Retinal pigment epithelial cell (primary cell): Measurements from ENCODE around the gene OSBPL5.

Source experiments
- DNase-seq: peaks from one replicate; pipeline ENCODE4 v3.0.0-alpha.2; 2010; ENCODE audit warnings: low read depth
- H3K4me3 ChIP-seq: 2 replicates; pipeline ENCODE4 v1.5.1; 2011; ENCODE audit warnings: mild to moderate bottlenecking, low read length, control low read depth, moderate library complexity
- TF ChIP-seq, protein P1 (sequence below): conservative IDR thresholded peaks from 2 replicates; pipeline ENCODE4 v1.5.1; 2011; ENCODE audit warnings: low read depth, low read length, control low read depth, inconsistent platforms

Gene OSBPL5

DNA sequence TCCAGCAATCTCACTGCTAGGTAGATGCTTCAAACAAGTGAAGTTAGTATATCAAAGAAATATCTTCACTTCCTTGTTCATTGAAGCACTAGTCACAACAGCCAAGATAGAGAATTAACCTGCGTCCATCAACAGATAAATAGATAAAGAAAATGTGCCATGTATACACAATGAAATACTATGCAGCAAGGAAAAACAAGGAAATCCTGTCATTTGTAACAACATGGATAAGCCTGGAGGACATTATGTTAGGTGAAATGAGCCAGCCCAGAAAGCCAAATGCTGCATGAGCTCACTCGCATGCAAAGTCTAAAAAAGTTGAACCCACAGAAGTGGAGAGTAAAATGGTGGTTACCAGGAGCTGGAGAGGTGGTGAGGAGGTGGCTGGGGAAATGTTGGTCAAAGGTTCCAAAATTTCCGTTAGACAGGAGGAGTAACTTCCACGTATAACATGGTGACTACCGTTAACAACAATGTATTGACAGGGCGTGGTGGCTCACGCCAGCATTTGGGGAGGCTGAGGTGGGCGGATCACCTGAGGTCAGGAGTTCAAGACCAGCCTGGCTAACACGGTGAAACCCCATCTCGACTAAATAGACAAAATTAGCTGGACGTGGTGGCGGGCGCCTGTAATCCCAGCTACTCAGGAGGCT, 84.3 kb downstream of the OSBPL5 start:
- DNase-seq: no peak
- TF ChIP-seq, protein P1, sequence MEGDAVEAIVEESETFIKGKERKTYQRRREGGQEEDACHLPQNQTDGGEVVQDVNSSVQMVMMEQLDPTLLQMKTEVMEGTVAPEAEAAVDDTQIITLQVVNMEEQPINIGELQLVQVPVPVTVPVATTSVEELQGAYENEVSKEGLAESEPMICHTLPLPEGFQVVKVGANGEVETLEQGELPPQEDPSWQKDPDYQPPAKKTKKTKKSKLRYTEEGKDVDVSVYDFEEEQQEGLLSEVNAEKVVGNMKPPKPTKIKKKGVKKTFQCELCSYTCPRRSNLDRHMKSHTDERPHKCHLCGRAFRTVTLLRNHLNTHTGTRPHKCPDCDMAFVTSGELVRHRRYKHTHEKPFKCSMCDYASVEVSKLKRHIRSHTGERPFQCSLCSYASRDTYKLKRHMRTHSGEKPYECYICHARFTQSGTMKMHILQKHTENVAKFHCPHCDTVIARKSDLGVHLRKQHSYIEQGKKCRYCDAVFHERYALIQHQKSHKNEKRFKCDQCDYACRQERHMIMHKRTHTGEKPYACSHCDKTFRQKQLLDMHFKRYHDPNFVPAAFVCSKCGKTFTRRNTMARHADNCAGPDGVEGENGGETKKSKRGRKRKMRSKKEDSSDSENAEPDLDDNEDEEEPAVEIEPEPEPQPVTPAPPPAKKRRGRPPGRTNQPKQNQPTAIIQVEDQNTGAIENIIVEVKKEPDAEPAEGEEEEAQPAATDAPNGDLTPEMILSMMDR: no peak

DNA sequence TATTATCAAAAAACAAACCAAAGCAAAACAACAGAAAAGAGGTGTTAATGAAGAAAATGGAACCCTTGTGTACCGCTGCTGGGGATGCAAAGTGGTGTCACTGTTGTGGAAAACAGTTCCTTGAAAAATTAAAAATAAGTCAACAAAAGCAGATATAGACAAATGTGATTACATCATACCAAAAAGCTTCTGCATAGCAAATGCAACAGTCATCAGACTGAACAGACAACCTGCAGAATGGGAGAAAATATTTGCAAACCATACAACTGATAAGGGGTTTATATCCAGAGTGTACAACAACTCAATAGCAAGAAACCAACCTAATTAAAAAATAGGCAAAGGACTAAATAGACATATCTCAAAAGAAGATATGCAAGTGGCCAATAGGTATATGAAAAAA, 85.0 kb downstream of the OSBPL5 start:
- no peak overlapping the region for H3K4me3 ChIP-seq
- TF ChIP-seq, protein P1: no peak
- no peak for DNase-seq

More for the DNA sequence above, 84.3 kb downstream of the OSBPL5 start:
- H3K4me3 ChIP-seq: no peak overlapping the region

DNA sequence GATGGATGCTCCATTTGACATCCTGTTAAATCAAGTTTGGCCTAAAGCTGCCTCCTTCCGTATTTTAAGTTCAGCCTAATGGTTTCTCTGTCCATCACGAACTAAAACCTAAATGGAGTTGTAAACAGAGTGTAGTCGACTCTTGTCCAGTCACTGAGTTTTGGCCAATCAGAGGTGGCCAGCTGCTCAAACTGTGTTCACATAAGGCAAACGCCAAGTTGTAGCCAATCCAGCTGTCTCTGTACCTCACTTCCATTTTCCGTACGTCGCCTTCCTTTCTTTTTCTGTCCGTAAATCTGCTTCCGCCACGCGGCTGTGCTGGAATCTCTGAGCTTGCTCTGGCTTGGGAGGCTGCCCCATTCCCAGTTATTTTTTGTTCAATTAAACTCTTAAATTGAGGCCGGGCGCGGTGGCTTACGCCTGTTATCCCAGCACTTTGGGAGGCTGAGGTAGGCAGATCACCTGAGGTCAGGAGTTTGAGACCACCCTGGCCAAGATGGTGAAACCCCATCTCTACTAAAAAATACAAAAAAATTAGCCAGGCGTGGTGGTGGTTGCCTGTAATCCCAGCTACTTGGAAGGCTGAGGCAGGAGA, 87.2 kb downstream of the OSBPL5 start:
- DNase-seq: no peak
- no peak overlapping the region for H3K4me3 ChIP-seq
- TF ChIP-seq, protein P1: no peak

DNA sequence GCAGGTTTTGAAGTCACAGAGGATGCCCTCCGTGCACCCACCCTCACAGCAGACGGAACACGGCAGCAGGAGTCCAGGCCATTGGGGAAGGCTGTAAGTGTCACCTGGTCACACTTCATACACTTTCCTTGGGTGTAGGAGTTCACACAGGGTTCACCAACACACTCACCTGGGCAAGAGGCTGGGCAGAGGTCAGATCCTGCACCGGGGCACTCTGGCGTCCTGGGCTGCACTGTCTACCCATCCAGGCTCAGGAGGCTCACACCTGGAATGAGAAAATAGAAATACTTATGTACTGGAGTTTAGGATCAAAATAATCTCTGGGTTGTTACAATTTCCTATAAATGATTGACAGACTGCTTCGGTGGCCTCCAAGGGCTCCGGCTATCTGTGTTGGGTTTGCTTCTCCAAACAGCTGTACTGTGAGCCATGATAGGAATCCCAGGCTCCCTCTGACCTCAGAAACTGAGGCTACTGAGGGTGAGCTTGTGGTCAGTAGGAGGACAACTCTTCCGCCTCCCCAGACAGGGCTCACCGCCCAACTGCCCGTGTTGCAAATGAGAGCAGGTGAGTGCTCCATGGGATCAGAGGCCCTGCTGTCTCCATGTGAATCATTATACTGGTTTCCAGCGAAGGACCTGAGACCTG, 87.8 kb downstream of the OSBPL5 start:
- no peak for DNase-seq
- TF ChIP-seq, protein P1: no peak
- no peak overlapping the region for H3K4me3 ChIP-seq

DNA sequence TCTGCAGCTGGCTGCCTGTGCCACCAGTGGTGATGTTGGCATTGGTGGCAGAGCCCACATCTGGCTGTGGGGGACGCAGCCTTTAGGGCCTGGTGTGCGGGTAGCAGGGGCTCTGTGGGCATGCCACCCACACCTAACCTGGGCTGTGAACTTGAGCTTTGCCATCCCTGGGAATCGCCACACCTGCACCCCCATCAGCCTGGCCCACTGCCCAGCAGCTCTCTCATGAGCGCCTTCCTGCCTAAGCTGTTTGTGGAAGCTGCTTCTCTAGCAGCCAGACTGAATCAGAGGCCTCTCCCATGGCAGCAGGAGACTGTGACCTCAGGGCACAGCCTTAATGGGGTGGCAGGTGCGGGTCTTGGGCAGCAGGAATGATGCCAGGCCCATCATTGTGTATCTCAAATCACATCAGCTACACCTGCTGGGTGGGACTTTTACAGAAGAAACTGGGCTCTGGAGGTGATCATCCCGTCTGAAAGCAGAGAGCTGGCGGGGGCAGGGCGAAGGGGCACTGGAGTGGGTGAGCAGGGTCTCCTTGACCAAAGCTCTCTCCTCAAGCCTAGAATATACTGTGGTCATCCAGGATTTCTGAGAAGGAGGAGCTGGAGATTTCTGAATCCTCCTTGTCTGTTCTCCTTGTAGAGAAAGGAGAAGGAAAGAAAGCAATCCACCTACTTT, 90.1 kb downstream of the OSBPL5 start:
- H3K4me3 ChIP-seq: no peak overlapping the region
- DNase-seq: no peak
- TF ChIP-seq, protein P1: no peak

DNA sequence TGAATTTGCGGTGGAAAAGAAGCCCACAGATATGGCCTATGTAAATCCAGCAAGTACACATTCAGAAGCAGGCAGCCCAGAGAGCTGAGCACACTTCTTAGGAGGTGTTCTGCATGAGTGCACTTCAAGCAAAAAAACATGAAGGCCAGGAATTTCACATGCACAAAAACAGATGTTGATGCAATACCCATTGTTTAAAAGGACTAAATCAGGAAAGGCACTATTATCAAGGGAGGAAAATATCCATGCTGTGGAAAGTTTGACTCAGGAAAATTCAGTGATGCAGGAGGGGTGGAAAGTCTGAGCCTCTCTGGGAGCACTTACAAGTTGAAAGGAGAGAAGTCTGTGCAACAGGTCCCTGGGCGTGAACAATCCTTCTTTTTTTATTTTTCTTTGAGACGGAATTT, 92.1 kb downstream of the OSBPL5 start:
- no peak overlapping the region for H3K4me3 ChIP-seq
- peak; percentile 47 for DNase-seq
- TF ChIP-seq, protein P1: no peak
